ENCODE measurements around the gene IFNG.

DNA sequence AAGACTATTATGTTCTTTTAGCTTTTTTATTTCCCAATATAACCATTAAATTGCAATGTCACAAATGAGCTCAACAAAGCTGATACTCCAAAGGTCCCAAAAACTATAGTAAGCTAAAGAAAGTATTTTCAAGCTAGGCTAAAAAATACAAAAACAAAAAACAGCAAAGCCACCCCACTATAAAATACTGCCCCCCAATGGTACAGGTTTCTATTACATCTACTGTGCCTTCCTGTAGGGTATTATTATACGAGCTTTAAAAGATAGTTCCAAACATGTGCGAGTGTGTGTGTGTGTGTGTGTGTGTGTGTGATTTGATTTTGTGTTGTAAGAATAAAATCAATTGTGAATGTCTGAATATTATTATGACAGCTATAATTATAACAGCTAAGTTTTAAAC lies 1.1 kb downstream of the IFNG start:
- TF ChIP-seq POLR2A (IDR thresholded peaks at IDR 0.05): no peak
- TF ChIP-seq, protein P1, sequence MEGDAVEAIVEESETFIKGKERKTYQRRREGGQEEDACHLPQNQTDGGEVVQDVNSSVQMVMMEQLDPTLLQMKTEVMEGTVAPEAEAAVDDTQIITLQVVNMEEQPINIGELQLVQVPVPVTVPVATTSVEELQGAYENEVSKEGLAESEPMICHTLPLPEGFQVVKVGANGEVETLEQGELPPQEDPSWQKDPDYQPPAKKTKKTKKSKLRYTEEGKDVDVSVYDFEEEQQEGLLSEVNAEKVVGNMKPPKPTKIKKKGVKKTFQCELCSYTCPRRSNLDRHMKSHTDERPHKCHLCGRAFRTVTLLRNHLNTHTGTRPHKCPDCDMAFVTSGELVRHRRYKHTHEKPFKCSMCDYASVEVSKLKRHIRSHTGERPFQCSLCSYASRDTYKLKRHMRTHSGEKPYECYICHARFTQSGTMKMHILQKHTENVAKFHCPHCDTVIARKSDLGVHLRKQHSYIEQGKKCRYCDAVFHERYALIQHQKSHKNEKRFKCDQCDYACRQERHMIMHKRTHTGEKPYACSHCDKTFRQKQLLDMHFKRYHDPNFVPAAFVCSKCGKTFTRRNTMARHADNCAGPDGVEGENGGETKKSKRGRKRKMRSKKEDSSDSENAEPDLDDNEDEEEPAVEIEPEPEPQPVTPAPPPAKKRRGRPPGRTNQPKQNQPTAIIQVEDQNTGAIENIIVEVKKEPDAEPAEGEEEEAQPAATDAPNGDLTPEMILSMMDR (IDR thresholded peaks at IDR 0.05): peak in 2 of 7 experiments; percentile 18 to 36
